Mesenchymal stem cell (in vitro differentiated cells and primary cell): Measurements from ENCODE around the gene TMEM190.

ENCODE experiments used
- DNase-seq: peaks from one replicate; pipeline ENCODE4 v3.0.0-alpha.2; 2013
- H2AFZ ChIP-seq: one replicate; pipeline ENCODE4 v1.6.1; 2013; ENCODE audit warnings: low read depth, mild to moderate bottlenecking, control low read depth, inconsistent platforms, low read length, moderate library complexity
- H2AK5ac ChIP-seq: 2 replicates; pipeline ENCODE4 v1.6.1; 2013; ENCODE audit warnings: low read length, moderate library complexity, mild to moderate bottlenecking, inconsistent platforms; ENCODE audit not compliant: severe bottlenecking
- H2BK120ac ChIP-seq: one replicate; pipeline ENCODE4 v1.6.1; 2013; ENCODE audit warnings: low read depth, mild to moderate bottlenecking, inconsistent platforms, low read length, moderate library complexity
- H2BK12ac ChIP-seq, 2 experiments: one replicate each; pipeline ENCODE4 v1.6.1; 2013; ENCODE audit warnings: inconsistent platforms in 2 of 2, low read length in 2 of 2, mild to moderate bottlenecking in 2 of 2, moderate library complexity in 2 of 2, control low read depth in 1 of 2
- H2BK15ac ChIP-seq: one replicate; pipeline ENCODE4 v1.6.1; 2013; ENCODE audit warnings: mild to moderate bottlenecking, low read depth, inconsistent platforms; ENCODE audit not compliant: poor library complexity, severe bottlenecking
- H2BK5ac ChIP-seq: 2 replicates; pipeline ENCODE4 v1.6.1; 2013; ENCODE audit warnings: low read depth, mild to moderate bottlenecking, low read length, control low read depth, inconsistent platforms; ENCODE audit not compliant: poor library complexity, severe bottlenecking
- H3K14ac ChIP-seq, 2 experiments: one replicate each; pipeline ENCODE4 v1.6.1; 2013; ENCODE audit warnings: inconsistent platforms in 2 of 2, low read length in 2 of 2, control low read depth in 1 of 2, mild to moderate bottlenecking in 1 of 2, moderate library complexity in 1 of 2
- H3K18ac ChIP-seq, 2 experiments: one replicate each; pipeline ENCODE4 v1.6.1; 2013; ENCODE audit warnings: inconsistent platforms in 2 of 2, low read length in 2 of 2, control low read depth in 1 of 2, low read depth in 1 of 2, mild to moderate bottlenecking in 1 of 2
- H3K23ac ChIP-seq, 2 experiments: one replicate each; pipeline ENCODE4 v1.6.1; 2013; ENCODE audit warnings: inconsistent platforms in 2 of 2, low read length in 2 of 2, mild to moderate bottlenecking in 2 of 2, moderate library complexity in 2 of 2, control low read depth in 1 of 2
- H3K27ac ChIP-seq: 2 replicates; pipeline ENCODE4 v1.5.1; 2013; ENCODE audit warnings: mild to moderate bottlenecking, moderate library complexity, low read length, control low read depth, inconsistent platforms; ENCODE audit not compliant: poor library complexity, severe bottlenecking
- H3K27me3 ChIP-seq, 2 experiments: 2 replicates each; pipeline versions ENCODE4 v1.6.1 to v1.7.0; 2013; ENCODE audit warnings: low read length in 2 of 2, mild to moderate bottlenecking in 2 of 2, moderate library complexity in 2 of 2, control low read depth in 1 of 2, inconsistent platforms in 1 of 2; ENCODE audit not compliant: control insufficient read depth in 1 of 2, insufficient read depth in 1 of 2
- H3K36me3 ChIP-seq, 2 experiments: 2 replicates each; pipeline versions ENCODE4 v1.6.1 to v1.7.0; 2013; ENCODE audit warnings: low read length in 2 of 2, control low read depth in 1 of 2, inconsistent platforms in 1 of 2, low read depth in 1 of 2, mild to moderate bottlenecking in 1 of 2; ENCODE audit not compliant: insufficient read depth in 2 of 2, control insufficient read depth in 1 of 2
- H3K4ac ChIP-seq, 2 experiments: one replicate each; pipeline ENCODE4 v1.6.1; 2013; ENCODE audit warnings: inconsistent platforms in 2 of 2, low read length in 2 of 2, mild to moderate bottlenecking in 2 of 2, moderate library complexity in 2 of 2, control low read depth in 1 of 2, low read depth in 1 of 2
- H3K4me1 ChIP-seq: 2 replicates; pipeline ENCODE4 v1.6.1; 2013; ENCODE audit warnings: low read depth, low read length, control low read depth; ENCODE audit not compliant: control insufficient read depth, insufficient read depth
- H3K4me2 ChIP-seq: 2 replicates; pipeline ENCODE4 v1.6.1; 2013; ENCODE audit warnings: low read length, mild to moderate bottlenecking, inconsistent platforms; ENCODE audit not compliant: poor library complexity, severe bottlenecking
- H3K4me3 ChIP-seq, 2 experiments: 2 replicates each; pipeline versions ENCODE4 v1.5.1 to v1.7.0; 2013; ENCODE audit warnings: low read length in 2 of 2, mild to moderate bottlenecking in 2 of 2, control low read depth in 1 of 2, low read depth in 1 of 2; ENCODE audit not compliant: insufficient read depth in 1 of 2
- H3K79me1 ChIP-seq: replicated peaks from 2 replicates; pipeline ENCODE4 v1.6.1; 2013; ENCODE audit warnings: mild to moderate bottlenecking, control low read depth, low read length, inconsistent platforms; ENCODE audit not compliant: poor library complexity, severe bottlenecking
- H3K9ac ChIP-seq: 2 replicates; pipeline ENCODE4 v1.7.0; 2013; ENCODE audit warnings: mild to moderate bottlenecking, low read length, moderate library complexity
- H3K9me3 ChIP-seq: 2 replicates; pipeline ENCODE4 v1.7.0; 2013; ENCODE audit warnings: mild to moderate bottlenecking, low read length; ENCODE audit not compliant: control insufficient read depth
- H4K8ac ChIP-seq: one replicate; pipeline ENCODE4 v1.6.1; 2013; ENCODE audit warnings: inconsistent platforms, mild to moderate bottlenecking, low read length, moderate library complexity
- H4K91ac ChIP-seq: one replicate; pipeline ENCODE4 v1.6.1; 2013; ENCODE audit warnings: mild to moderate bottlenecking, low read length, inconsistent platforms
- WGBS: methylation state at CpG from one replicate; pipeline ENCODE4 v1.1.7; 2013; ENCODE audit warnings: mixed read lengths; 5-methylcytosine and 5-hydroxymethylcytosine counted together

Gene TMEM190

DNA sequence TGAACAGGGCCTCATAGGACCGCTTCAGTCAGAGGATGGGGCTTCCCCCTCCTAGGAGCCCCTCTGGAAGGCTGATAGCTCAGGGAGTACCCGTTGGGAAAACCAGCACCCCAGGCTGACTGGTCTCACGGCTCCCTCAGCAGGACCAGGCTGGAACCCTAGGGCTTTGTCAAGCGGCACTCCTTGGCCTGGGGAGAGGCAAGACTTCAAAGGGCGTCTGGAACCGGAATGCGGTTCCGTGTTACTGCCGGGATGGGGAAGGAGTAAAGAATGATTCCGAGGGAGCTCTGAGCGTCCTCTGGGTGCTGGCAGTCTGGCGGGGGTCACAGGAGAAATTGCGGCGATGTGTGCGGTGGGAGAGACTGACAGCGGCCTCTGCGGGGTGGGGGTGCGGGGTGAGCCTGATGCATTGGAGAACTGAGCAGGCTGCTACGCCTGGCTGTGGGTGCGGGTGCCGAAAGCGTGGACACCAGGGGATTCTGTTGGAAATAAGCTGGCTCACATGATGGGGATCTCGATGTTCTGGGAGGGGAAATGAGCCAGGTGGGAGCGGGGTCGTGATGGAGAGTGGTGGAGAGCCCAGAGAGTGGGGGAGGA lies 24.0 kb upstream of the TMEM190 start:
- no peak overlapping the region for H4K91ac ChIP-seq
- peaks cover 0 to 6% of the 10 kb centered on the region in 2 experiments for H3K36me3 ChIP-seq
- H2BK5ac ChIP-seq: no peak overlapping the region
- no peak for DNase-seq
- peaks cover 49 to 66% of the 10 kb centered on the region in 2 experiments for H3K27me3 ChIP-seq
- no peaks in the 10 kb centered on the region for H3K9me3 ChIP-seq
- no peak overlapping the region for H3K23ac ChIP-seq
- H4K8ac ChIP-seq: no peak overlapping the region
- H2BK120ac ChIP-seq: no peak overlapping the region
- no peak overlapping the region for H3K18ac ChIP-seq
- H3K27ac ChIP-seq: no peak overlapping the region
- peak overlapping the region; percentile 6 for H2BK15ac ChIP-seq
- no peak overlapping the region for H2BK12ac ChIP-seq
- no peak overlapping the region for H3K9ac ChIP-seq
- H3K4ac ChIP-seq: no peak overlapping the region
- no peak overlapping the region for H2AK5ac ChIP-seq
- 81% methylated on average over 25 of the region's 25 CpGs for WGBS
- no peak overlapping the region for H3K4me2 ChIP-seq
- no peak overlapping the region for H3K14ac ChIP-seq
- H2AFZ ChIP-seq: no peak overlapping the region
- H3K4me3 ChIP-seq: no peak overlapping the region
- no peaks in the 10 kb centered on the region for H3K79me1 ChIP-seq
- peaks cover 29% of the 10 kb centered on the region for H3K4me1 ChIP-seq

DNA sequence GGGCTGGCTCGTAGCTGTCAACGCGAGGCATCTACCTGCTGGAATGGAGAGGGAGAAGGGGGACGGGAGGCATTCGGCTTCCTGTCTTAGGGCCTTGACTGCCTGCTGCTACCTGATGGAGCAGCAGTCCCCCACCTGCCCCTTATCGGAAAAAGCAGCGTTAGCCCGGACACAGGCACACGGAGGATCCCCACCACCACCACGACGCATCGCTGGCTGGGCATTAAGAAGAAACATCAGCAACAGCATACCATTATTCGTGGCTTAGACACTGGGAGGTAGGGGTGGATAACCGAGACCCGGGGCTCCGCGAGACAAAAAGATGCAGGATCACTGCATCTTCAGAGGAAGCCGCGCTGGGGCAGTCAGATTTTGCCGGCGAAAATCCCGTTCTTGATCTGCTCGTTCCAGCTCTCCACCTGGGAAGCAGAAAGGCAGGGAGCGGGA lies 23.2 kb upstream of the TMEM190 start:
- Histone ChIP-seq H2AK5ac (peak overlapping the region; percentile 21), H3K27ac (no peak overlapping the region), H3K4me2 (peak overlapping the region; percentile 92), H2BK5ac (no peak overlapping the region), H3K9ac (no peak overlapping the region), H3K4ac (peak overlapping the region in 1 of 2 experiments; percentile 21), H3K4me3 (peak overlapping the region; percentile 55 to 66), H3K36me3 (peaks cover 0 to 4% of the 10 kb centered on the region in 2 experiments), H2AFZ (peak overlapping the region; percentile 49), H3K79me1 (no peaks in the 10 kb centered on the region), H4K8ac (peak overlapping the region; percentile 71), H3K9me3 (no peaks in the 10 kb centered on the region), H3K27me3 (peaks cover 49 to 70% of the 10 kb centered on the region in 2 experiments), H2BK12ac (peak overlapping the region in 1 of 2 experiments; percentile 47), H3K18ac (peak overlapping the region in 1 of 2 experiments; percentile 87), H2BK15ac (no peak overlapping the region), H3K4me1 (peaks cover 26% of the 10 kb centered on the region), H3K23ac (peak overlapping the region in 1 of 2 experiments; percentile 85), H4K91ac (peak overlapping the region; percentile 35), H3K14ac (peak overlapping the region in 1 of 2 experiments; percentile 69), H2BK120ac (no peak overlapping the region)
- DNase-seq: no peak
- WGBS: 15% methylated on average over 24 of the region's 24 CpGs

DNA sequence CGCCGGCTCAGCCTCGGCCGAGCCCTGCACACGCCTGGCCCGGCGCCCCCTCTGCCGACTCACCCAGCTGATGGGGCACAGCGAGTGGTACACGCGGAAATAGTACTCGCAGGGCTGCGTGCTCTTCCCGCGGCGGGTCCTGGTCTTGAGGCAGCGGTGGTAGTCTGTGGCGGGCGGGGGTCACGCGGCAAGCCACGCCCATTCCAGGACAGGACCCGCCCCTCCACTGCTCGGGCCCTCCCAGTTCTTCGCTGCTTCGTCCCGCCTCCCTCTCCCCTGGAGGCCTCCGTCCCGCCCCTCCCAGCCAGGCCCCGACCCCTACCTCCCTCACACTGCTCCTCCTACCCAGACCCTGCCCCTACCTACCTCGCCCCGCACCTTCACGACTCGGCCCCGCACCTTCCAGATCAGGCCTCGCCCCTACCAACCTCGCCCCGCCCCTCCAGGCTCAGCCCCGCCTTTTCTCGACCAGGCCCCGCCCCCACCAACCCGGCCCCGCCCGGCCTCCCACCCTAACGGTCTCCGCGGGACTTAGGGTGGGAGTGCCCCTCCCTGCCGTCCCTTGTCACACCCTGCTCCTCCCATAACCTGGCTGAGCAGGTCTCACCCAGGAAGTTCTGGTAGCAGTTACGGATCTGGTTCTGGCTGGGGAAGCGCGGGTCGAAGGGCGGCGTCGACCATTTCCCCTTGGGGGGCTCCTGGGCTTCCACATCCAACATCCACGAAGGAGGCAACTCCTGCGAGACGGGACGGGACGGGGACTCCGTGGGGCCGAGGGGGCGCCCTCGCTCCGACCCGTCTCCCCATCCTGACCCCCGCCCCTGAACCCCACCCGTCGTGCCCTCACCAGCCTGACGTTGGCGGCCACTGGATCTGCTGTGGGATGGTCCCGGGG lies 22.6 kb upstream of the TMEM190 start:
- H4K91ac ChIP-seq: no peak overlapping the region
- H3K4me1 ChIP-seq: peaks cover 24% of the 10 kb centered on the region
- peak overlapping the region in 1 of 2 experiments; percentile 16 for H2BK12ac ChIP-seq
- peak overlapping the region in 1 of 2 experiments; percentile 21 for H3K4ac ChIP-seq
- 5% methylated on average over 49 of the region's 72 CpGs for WGBS
- peak; percentile 76 for DNase-seq
- no peak overlapping the region for H2AK5ac ChIP-seq
- no peaks in the 10 kb centered on the region for H3K79me1 ChIP-seq
- H3K9ac ChIP-seq: no peak overlapping the region
- H3K27me3 ChIP-seq: peaks cover 49 to 71% of the 10 kb centered on the region in 2 experiments
- peak overlapping the region; percentile 49 for H2AFZ ChIP-seq
- peak overlapping the region; percentile 55 to 66 for H3K4me3 ChIP-seq
- H2BK15ac ChIP-seq: peak overlapping the region; percentile 74
- H3K27ac ChIP-seq: no peak overlapping the region
- no peak overlapping the region for H2BK120ac ChIP-seq
- H3K36me3 ChIP-seq: peaks cover 0 to 3% of the 10 kb centered on the region in 2 experiments
- no peaks in the 10 kb centered on the region for H3K9me3 ChIP-seq
- H3K18ac ChIP-seq: peak overlapping the region; percentile 85 to 87
- peak overlapping the region; percentile 71 for H4K8ac ChIP-seq
- H3K4me2 ChIP-seq: peak overlapping the region; percentile 92
- H3K14ac ChIP-seq: no peak overlapping the region
- H3K23ac ChIP-seq: no peak overlapping the region
- no peak overlapping the region for H2BK5ac ChIP-seq

DNA sequence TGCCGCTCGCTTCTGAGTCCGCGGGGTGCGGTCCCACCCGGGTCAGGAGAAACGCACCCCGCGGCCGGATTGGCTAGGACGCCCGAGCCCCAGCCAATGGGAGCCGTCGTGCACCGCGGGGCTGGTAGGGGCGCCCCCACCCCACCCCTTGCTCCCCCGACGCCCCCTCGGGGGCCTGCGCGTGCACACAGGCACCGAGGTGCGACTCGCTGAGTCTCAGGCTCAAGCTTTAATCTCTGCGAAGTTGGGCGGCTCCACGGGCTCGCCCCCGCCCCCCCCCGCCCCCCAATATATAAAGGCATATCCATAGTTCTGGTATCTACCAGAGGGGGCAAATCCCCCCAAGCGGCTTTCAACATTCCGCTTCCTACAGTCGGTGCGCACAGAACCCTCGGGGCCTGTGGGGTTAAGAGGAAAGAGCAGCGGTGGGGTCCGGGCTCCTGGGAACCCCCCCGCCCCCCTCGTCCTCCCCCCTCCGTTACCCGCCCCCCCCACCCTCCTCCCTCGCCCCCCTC lies 21.9 kb upstream of the TMEM190 start, which contains the start of gene COX6B2:
COX6B2 (minus strand) TSS at position 22 of the 515 bp plus-strand sequence. CDS start 198 bp downstream, outside the sequence.
- Histone ChIP-seq H4K8ac (peak within 1 kb of the TSS; percentile 71), H3K4me1 (peaks cover 24% of the 10 kb centered on the region), H3K23ac (no peak within 1 kb of the TSS), H3K9ac (no peak within 1 kb of the TSS), H3K4me2 (peak within 1 kb of the TSS; percentile 92), H2BK5ac (no peak within 1 kb of the TSS), H3K9me3 (no peaks in the 10 kb centered on the region), H2AK5ac (no peak within 1 kb of the TSS), H3K4me3 (peak within 1 kb of the TSS; percentile 55 to 66), H3K79me1 (no peaks in the 10 kb centered on the region), H4K91ac (no peak within 1 kb of the TSS), H2BK12ac (peak within 1 kb of the TSS in 1 of 2 experiments; percentile 16), H3K27ac (no peak within 1 kb of the TSS), H3K36me3 (peaks cover 0 to 3% of the 10 kb centered on the region in 2 experiments), H2BK120ac (no peak within 1 kb of the TSS), H3K4ac (peak within 1 kb of the TSS in 1 of 2 experiments; percentile 21), H3K18ac (peak within 1 kb of the TSS; percentile 85 to 87), H3K14ac (no peak within 1 kb of the TSS), H3K27me3 (peaks cover 49 to 71% of the 10 kb centered on the region in 2 experiments), H2BK15ac (peak within 1 kb of the TSS; percentile 74), H2AFZ (peak within 1 kb of the TSS; percentile 49)
- 9% methylated on average over 18 of the region's 43 CpGs for WGBS
- no peak for DNase-seq
